GM18520 (cell line): Measurements from ENCODE around the gene VPS18.

Experiments
- ATAC-seq: cut with Tn5 transposase; IDR thresholded peaks from one replicate; pipeline ENCODE4 v1.9.1; 2021; ENCODE audit not compliant: unreplicated experiment

VPS18 gene

GRCh38 chr15:40952301-40952900 is 58.2 kb downstream of the VPS18 start:
- no peak for ATAC-seq

- ATAC-seq: peak; percentile 96
Observed at GRCh38 chr15:40952901-40953712, 58.9 kb downstream of the VPS18 start, which contains the start of gene CHAC1. TSS of gene CHAC1 (plus strand) at chr15:40953471. CDS start at chr15:40953584, 113 bp downstream.
